ENCODE data around the gene ZC3H18.

ZC3H18 gene

GRCh38 chr16:88569985-88570690 is at the start of gene ZC3H18:
Gene ZC3H18, plus strand, starts transcription at chr16:88570403. Its CDS starts 6,721 bp downstream, at chr16:88577124.
- peak; percentile 96 for DNase-seq

- no peak for DNase-seq
These were observed 48.5 kb upstream of the ZC3H18 start for GRCh38 chr16:88521674-88522073.

DNA sequence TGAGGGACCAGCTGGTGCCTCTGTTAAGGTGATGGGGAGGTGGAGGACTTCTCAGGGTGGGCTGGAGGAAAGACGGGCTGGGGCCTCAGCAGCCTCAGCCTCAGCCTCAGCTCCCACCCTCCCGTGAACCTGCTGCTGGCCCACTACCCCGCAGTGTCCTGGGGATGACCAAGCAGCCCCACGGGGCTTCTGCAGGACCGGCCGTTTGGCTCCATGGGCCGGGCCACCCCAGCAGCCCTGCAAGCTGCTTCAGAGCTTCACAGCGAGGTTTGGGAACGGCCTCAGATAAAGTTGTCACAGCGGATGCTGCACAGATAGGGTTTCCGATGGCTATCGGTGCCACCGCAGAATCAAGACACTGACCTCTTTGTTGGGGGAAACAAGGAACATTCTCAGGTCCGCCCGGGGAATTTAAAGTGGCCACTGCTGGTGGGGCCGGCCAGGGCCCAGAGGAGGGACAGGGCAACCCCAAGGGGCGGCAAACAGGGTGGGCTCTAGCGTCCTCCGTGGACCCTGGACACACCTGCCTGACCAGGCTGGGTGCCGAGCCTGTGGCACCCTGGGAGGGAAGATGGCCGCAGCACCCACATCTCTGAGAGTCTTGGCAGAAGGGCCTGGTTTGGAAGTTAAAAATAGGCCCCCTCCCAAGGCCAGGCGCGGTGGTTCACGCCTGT is 47.8 kb upstream of the ZC3H18 start:
- no peak for DNase-seq

GRCh38 chr16:88523309-88524161 is 46.7 kb upstream of the ZC3H18 start:
- no peak for DNase-seq

DNA sequence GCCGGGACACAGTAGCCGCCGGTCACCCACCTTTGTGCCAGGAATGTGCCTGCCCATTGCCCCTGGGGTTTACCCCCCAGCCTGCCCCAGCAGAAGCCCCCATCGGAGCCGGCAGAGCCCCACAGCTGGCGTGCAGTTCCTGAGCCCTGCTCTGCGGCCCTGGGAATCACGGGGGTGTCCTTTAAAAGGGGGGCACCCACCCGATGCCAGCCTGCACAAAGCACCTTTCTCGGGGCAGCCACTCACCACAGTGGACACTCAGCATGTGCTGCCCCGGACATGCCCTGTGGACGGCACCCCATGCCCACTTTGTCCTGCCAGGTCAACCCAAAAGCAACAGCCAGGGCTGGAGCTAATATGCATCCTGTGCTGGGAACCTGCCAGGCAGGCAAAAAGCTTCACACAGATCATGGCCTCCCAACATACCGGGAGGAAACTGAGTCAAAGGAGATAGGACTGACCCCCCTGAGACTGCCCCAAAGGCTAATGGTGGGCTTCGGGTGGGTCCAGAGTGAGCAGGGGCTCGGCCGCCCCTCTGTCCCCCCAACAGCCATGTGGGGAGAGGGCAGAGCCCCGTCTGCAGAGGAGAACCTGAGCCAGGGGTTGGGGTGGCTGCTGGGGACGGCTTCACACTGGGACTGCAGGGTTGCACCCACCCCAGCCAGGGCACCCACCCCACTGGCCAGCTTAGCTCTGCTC is 45.8 kb upstream of the ZC3H18 start:
- no peak for DNase-seq

DNA sequence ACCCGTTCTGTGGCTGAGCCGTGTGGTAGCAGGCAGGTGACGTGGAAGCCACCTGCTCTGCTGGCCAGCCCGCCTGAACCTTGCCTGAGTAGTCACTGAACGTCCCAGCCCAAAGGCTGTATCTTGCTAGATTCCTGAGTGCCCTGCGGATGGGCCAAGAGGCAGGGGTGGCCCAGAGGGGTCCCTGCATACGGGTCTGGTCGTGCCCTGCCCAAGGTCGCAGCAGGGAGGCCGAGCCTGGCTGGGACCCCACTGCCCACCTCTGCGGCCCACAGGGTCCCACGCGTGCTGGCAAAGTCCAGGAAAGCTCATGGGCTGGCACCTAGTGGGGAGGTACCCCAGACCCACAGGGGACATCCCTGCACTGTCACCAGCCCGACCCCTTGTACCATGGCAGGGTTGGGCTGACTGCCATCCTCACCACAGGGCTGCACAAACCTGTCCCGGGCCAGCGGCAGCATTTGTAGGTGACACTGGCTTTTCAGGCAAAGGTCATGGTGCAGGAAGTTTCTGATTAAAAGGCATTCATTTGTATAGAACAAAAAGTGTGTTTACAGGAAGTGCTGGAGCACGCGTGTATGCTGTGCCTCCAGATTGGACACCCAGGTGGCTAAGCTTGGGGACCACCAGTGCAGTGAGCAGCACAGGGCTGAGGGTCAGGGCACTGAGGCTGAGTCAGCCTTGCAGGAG is 45.1 kb upstream of the ZC3H18 start:
- DNase-seq: no peak

DNA sequence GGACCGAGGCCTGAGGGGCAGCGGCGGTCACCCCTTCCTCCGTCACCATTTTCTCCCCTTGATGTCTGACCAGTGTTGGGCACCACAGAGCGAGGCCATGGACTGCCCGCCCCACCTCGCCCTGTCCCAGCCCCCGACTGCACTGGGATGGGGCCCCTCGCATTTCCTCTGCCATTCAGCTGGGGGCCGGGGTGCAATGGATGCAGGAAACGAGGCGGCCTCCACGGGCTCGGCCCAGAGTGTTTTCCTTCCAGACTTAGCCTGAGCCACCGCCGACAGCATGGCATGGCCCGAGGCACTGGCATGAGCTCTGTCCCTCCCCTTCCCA is 44.6 kb upstream of the ZC3H18 start:
- DNase-seq: no peak

DNA sequence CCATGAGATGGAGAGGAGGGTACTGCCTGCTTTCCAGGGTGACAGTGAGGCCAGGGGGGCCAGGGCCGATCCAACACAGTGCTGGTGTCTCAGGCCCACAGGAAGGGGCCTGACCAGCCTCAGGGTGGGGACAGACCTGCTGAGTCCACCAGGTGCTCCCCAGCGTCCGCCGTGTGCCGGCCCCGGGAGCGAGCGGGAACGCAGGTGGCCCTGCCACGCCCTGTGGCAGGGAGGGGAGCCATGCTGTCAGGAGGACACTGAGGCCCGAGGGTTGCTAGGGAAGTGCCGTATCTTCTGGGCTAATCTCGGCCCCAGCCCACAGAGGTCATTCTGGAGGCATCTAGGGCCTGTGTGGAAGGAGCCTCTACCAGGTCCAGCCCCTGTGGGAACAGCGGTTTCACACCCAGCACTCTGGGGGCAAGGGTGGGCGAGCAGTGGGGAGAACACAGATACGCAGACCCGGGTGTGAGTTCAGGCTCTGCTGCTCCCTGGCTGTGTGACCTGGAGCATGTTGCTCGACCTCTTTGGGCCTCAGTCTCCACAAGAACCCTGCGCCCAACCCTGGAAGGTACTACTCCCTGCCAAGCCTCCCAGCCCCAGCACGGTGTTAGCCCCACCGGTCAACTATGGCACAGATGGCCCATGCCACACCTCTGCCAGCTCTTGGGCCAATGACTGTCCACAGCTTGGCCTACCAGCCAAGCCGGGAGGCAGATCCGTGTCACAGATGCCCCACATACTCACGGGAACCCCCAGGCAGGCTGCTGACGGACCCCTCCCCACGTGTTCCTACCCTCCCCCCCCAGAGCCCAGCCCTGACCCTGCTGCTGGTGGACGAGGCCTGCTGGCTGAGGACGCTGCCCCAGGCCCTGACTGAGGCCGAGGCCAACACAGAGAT is 43.9 kb upstream of the ZC3H18 start:
- no peak for DNase-seq

GRCh38 chr16:88526906-88527185 is 43.4 kb upstream of the ZC3H18 start:
- no peak for DNase-seq

- DNase-seq: peak; percentile 29
These were observed 42.8 kb upstream of the ZC3H18 start for GRCh38 chr16:88527186-88527936.

- DNase-seq: no peak
These were observed 42.1 kb upstream of the ZC3H18 start for GRCh38 chr16:88527937-88528743.

- no peak for DNase-seq
These were observed 41.3 kb upstream of the ZC3H18 start for GRCh38 chr16:88528902-88529318.

GRCh38 chr16:88529596-88529995 is 40.6 kb upstream of the ZC3H18 start:
- no peak for DNase-seq

GRCh38 chr16:88530051-88530857 is 39.9 kb upstream of the ZC3H18 start:
- DNase-seq: no peak

DNA sequence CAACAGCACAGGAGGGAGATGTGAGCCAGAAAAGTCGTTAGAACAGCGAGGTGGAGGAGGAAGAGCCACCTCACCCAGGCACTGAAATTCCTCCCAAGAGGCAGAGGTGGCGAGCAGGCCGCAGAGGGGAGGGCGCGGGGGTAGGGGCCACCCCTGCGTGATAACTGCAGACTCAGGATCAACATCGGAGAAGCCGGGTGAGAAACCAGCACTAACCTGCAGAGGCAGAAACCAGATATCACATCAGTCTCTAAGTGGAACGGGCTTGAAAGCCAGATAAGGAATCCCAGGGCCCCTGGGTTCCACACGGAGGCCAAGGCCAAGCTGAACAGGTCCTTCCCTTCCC is 39.4 kb upstream of the ZC3H18 start:
- no peak for DNase-seq

GRCh38 chr16:88531346-88531745 is 38.9 kb upstream of the ZC3H18 start:
- no peak for DNase-seq

- DNase-seq: no peak
These were observed 38.2 kb upstream of the ZC3H18 start for GRCh38 chr16:88531931-88532433.

GRCh38 chr16:88532434-88533241 is 37.6 kb upstream of the ZC3H18 start:
- DNase-seq: no peak
